WTC11 (cell line): ENCODE measurements around the gene CBS.

Experiments used
- CTCF ChIP-seq: fragments of 200-600 bp; IDR thresholded peaks from 2 replicates; pipeline ENCODE4 v1.8.0; 2022; ENCODE audit warnings: antibody characterized with exemption
- IRF1 ChIP-seq: sonication (generic); formaldehyde crosslinking; IDR thresholded peaks from 2 replicates; pipeline ENCODE4 v1.8.0; 2023; ENCODE audit warnings: missing genetic modification reagents
- JUN ChIP-seq: sonication (generic); formaldehyde crosslinking; IDR thresholded peaks from 2 replicates; pipeline ENCODE4 v1.8.0; 2023; ENCODE audit warnings: mild to moderate bottlenecking, missing genetic modification reagents
- ZNF317 ChIP-seq: sonication (generic); formaldehyde crosslinking; IDR thresholded peaks from 2 replicates; pipeline ENCODE4 v1.8.1; 2023; ENCODE audit warnings: low read depth, mild to moderate bottlenecking, moderate library complexity, missing genetic modification reagents, borderline replicate concordance

DNA sequence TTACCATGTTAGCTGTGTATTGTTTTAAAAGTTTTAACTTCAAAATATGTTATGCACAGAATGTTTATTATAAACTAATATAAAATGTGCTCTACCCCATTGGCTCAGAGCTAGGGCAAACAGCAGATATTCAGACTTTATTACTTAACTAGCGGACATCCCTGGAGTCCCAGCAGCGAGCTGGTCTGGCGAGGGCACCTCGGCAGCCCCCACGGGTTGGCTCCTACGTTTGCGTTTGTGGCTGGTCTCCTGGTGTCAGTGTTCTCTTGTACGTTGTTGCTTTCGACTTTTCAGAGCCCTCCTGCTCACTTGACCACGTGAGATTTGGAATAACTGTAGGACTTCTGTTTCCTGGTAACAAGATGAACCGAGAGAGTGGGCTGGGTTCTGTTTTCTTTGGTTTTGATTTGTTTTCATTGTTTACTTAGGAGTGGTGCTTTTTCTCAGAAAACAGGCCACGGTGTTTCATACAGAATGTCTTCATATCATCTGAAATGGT, 44.5 kb downstream of the CBS start:
- no peak for TF ChIP-seq ZNF317
- no peak for TF ChIP-seq CTCF
- TF ChIP-seq IRF1 = no peak
- no peak for TF ChIP-seq JUN (CRISPR knock-in tag)
